WTC11 (cell line): ENCODE measurements around the gene SYPL1. TPM values are rescaled to one million over a fixed set of nuclear protein-coding genes. Genes with fewer than 3 reads are reported as not detected.

ENCODE experiments used
- ATAC-seq: fragments of 200-7000 bp; cut with Tn5 transposase; 2 replicates; pipeline ENCODE4 v1.10.0; 2021; ENCODE audit warnings: mild to moderate bottlenecking, moderate library complexity
- CTCF ChIA-PET: fragments of 300-600 bp; sonication (Branson Sonifier 250); formaldehyde crosslinking; loops from one replicate; lab custom pipeline; 2021; ENCODE audit warnings: antibody characterized with exemption; lab: Charles Lee
- POLR2A ChIA-PET: fragments of 350-600 bp; sonication (Branson Sonifier 250); formaldehyde crosslinking; loops from one replicate; lab custom pipeline; 2021; ENCODE audit warnings: antibody characterized with exemption; lab: Charles Lee
- DNase-seq: peaks from one replicate; pipeline ENCODE4 v3.0.0; 2021; ENCODE audit warnings: low spot score
- H3K27ac Mint-ChIP-seq: 2 replicates; pipeline ENCODE4 v1.8.0; 2021; ENCODE audit warnings: mixed read lengths
- H3K27me3 Mint-ChIP-seq: 2 replicates; pipeline ENCODE4 v1.8.0; 2021; ENCODE audit warnings: low read depth, mild to moderate bottlenecking, moderate library complexity, mixed read lengths
- H3K36me3 Mint-ChIP-seq: 2 replicates; pipeline ENCODE4 v1.8.0; 2021; ENCODE audit warnings: mixed read lengths
- H3K4me1 Mint-ChIP-seq: 2 replicates; pipeline ENCODE4 v1.8.0; 2022; ENCODE audit warnings: mixed read lengths
- H3K4me3 Mint-ChIP-seq: 2 replicates; pipeline ENCODE4 v1.8.0; 2021; ENCODE audit warnings: mild to moderate bottlenecking, moderate library complexity, mixed read lengths
- H3K9me3 Mint-ChIP-seq: 2 replicates; pipeline ENCODE4 v1.8.0; 2021; ENCODE audit warnings: mixed read lengths
- ATF1 ChIP-seq: sonication (generic); formaldehyde crosslinking; IDR thresholded peaks from 2 replicates; pipeline ENCODE4 v1.8.1; 2023; ENCODE audit warnings: mild to moderate bottlenecking, moderate library complexity, missing genetic modification reagents
- ETV6 ChIP-seq: sonication (generic); formaldehyde crosslinking; IDR thresholded peaks from 2 replicates; pipeline ENCODE4 v1.8.1; 2022; ENCODE audit warnings: mild to moderate bottlenecking, missing genetic modification reagents
- FOXP1 ChIP-seq: sonication (generic); formaldehyde crosslinking; IDR thresholded peaks from 2 replicates; pipeline ENCODE4 v1.8.0; 2022; ENCODE audit warnings: missing genetic modification reagents, mild to moderate bottlenecking, moderate library complexity, borderline replicate concordance
- GRHL2 ChIP-seq: fragments of 250-450 bp; sonication (Bioruptor Pico); IDR thresholded peaks from 2 replicates; pipeline ENCODE4 v1.8.0; 2022; ENCODE audit warnings: mild to moderate bottlenecking, moderate library complexity; ENCODE audit not compliant: insufficient replicate concordance, severe bottlenecking
- JAZF1 ChIP-seq: fragments of 250-450 bp; sonication (Bioruptor Pico); IDR thresholded peaks from 2 replicates; pipeline ENCODE4 v1.9.0; 2021; ENCODE audit warnings: moderate library complexity, mild to moderate bottlenecking, inconsistent platforms
- NFATC4 ChIP-seq: fragments of 250-450 bp; sonication (Bioruptor Pico); IDR thresholded peaks from 2 replicates; pipeline ENCODE4 v1.9.0; 2021; ENCODE audit warnings: mild to moderate bottlenecking
- PREB ChIP-seq: sonication (generic); formaldehyde crosslinking; IDR thresholded peaks from 2 replicates; pipeline ENCODE4 v1.8.1; 2022; ENCODE audit warnings: mild to moderate bottlenecking, missing genetic modification reagents, moderate library complexity, borderline replicate concordance
- RELA ChIP-seq: sonication (generic); formaldehyde crosslinking; IDR thresholded peaks from 2 replicates; pipeline ENCODE4 v1.8.1; 2022; ENCODE audit warnings: missing genetic modification reagents, mild to moderate bottlenecking, borderline replicate concordance
- SMAD3 ChIP-seq: sonication (generic); formaldehyde crosslinking; IDR thresholded peaks from 2 replicates; pipeline ENCODE4 v1.8.0; 2022; ENCODE audit warnings: missing genetic modification reagents, mild to moderate bottlenecking, borderline replicate concordance
- STAT6 ChIP-seq: sonication (generic); formaldehyde crosslinking; conservative IDR thresholded peaks from 2 replicates; pipeline ENCODE4 v1.8.1; 2023; ENCODE audit warnings: mild to moderate bottlenecking, low read depth, missing genetic modification reagents, moderate library complexity
- ZNF138 ChIP-seq: sonication (generic); formaldehyde crosslinking; conservative IDR thresholded peaks from 2 replicates; pipeline ENCODE4 v1.8.1; 2022; ENCODE audit warnings: mild to moderate bottlenecking, moderate library complexity, missing genetic modification reagents
- ZNF219 ChIP-seq: sonication (generic); formaldehyde crosslinking; IDR thresholded peaks from 2 replicates; pipeline ENCODE4 v1.8.0; 2023; ENCODE audit warnings: missing genetic modification reagents, mild to moderate bottlenecking, borderline replicate concordance
- total RNA-seq: library from RNA; stranded (reverse); gene quantifications from 3 replicates; pipeline ENCODE4 v1.2.3, GENCODE V29; 2021
- TF ChIP-seq, protein P1 (sequence below): sonication (generic); formaldehyde crosslinking; IDR thresholded peaks from 2 replicates; pipeline ENCODE4 v1.8.0; 2022; ENCODE audit warnings: missing genetic modification reagents
- TF ChIP-seq, protein P2 (sequence below): sonication (generic); formaldehyde crosslinking; IDR thresholded peaks from 2 replicates; pipeline ENCODE4 v1.8.0; 2022; ENCODE audit warnings: mild to moderate bottlenecking, missing genetic modification reagents

Gene SYPL1
- total RNA-seq, 1 experiment from 2014 or later: 54.8 TPM

- peak; percentile 55 for ATAC-seq
- no peak for DNase-seq
- H3K4me3 Mint-ChIP-seq: no peak overlapping the region
- no peaks in the 10 kb centered on the region for H3K27me3 Mint-ChIP-seq
- ChIA-PET POLR2A (interaction anchor here (0.8 kb wide), 1 partner anchor 11 kb away, joined by 3 read pairs; no protein-coding TSS in a partner anchor), CTCF (interaction anchor here (1.2 kb wide), 1 partner anchor 34 kb away, joined by 4 read pairs; no protein-coding TSS in a partner anchor)
- H3K27ac Mint-ChIP-seq: 0 out of 2 replicates have a peak overlapping the region, but pooled peaks have one; percentile 69
- no peaks in the 10 kb centered on the region for H3K9me3 Mint-ChIP-seq
- peaks cover 30% of the 10 kb centered on the region for H3K4me1 Mint-ChIP-seq
- H3K36me3 Mint-ChIP-seq: no peaks in the 10 kb centered on the region
- TF ChIP-seq RELA (CRISPR knock-in tag): no peak
- TF ChIP-seq ZNF219 (CRISPR knock-in tag): no peak
- TF ChIP-seq, protein P1, sequence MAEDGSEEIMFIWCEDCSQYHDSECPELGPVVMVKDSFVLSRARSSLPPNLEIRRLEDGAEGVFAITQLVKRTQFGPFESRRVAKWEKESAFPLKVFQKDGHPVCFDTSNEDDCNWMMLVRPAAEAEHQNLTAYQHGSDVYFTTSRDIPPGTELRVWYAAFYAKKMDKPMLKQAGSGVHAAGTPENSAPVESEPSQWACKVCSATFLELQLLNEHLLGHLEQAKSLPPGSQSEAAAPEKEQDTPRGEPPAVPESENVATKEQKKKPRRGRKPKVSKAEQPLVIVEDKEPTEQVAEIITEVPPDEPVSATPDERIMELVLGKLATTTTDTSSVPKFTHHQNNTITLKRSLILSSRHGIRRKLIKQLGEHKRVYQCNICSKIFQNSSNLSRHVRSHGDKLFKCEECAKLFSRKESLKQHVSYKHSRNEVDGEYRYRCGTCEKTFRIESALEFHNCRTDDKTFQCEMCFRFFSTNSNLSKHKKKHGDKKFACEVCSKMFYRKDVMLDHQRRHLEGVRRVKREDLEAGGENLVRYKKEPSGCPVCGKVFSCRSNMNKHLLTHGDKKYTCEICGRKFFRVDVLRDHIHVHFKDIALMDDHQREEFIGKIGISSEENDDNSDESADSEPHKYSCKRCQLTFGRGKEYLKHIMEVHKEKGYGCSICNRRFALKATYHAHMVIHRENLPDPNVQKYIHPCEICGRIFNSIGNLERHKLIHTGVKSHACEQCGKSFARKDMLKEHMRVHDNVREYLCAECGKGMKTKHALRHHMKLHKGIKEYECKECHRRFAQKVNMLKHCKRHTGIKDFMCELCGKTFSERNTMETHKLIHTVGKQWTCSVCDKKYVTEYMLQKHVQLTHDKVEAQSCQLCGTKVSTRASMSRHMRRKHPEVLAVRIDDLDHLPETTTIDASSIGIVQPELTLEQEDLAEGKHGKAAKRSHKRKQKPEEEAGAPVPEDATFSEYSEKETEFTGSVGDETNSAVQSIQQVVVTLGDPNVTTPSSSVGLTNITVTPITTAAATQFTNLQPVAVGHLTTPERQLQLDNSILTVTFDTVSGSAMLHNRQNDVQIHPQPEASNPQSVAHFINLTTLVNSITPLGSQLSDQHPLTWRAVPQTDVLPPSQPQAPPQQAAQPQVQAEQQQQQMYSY: no peak
- no peak for TF ChIP-seq ZNF138 (CRISPR knock-in tag)
- TF ChIP-seq ATF1 (CRISPR knock-in tag): no peak
- TF ChIP-seq JAZF1 (CRISPR knock-in tag): no peak
- no peak for TF ChIP-seq SMAD3 (CRISPR knock-in tag)
These were observed 7.6 kb upstream of the SYPL1 start for GRCh38 chr7:106119719-106120118.

- Mint-ChIP-seq H3K4me3 (no peak overlapping the region), H3K9me3 (no peaks in the 10 kb centered on the region), H3K27ac (no peak overlapping the region), H3K27me3 (no peaks in the 10 kb centered on the region), H3K36me3 (no peaks in the 10 kb centered on the region), H3K4me1 (peaks cover 37% of the 10 kb centered on the region)
- TF ChIP-seq STAT6 (CRISPR knock-in tag) (no peak), GRHL2 (no peak), FOXP1 (CRISPR knock-in tag) (no peak), PREB (CRISPR knock-in tag) (no peak), NFATC4 (CRISPR knock-in tag) (no peak), ETV6 (CRISPR knock-in tag) (no peak), ZNF219 (CRISPR knock-in tag) (no peak)
- TF ChIP-seq, protein P2, sequence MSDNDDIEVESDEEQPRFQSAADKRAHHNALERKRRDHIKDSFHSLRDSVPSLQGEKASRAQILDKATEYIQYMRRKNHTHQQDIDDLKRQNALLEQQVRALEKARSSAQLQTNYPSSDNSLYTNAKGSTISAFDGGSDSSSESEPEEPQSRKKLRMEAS (CRISPR knock-in tag): no peak
- DNase-seq: no peak
- ATAC-seq: no peak
- ChIA-PET POLR2A (no interaction called here), CTCF (no interaction called here)
These were observed 5.9 kb upstream of the SYPL1 start for GRCh38 chr7:106117786-106118544.
